Astrocyte (in vitro differentiated cells and primary cell): ENCODE data around the gene MDH1. TPM values are rescaled to one million over a fixed set of nuclear protein-coding genes. Genes with fewer than 3 reads are reported as not detected.

ENCODE experiments used
- DNase-seq: peaks from one replicate; pipeline ENCODE4 v3.0.0-alpha.2; 2010; ENCODE audit warnings: low read depth
- FAIRE-seq: peaks from 2 replicates; lab custom pipeline; 2011; peaks lifted over from hg19 to GRCh38; lab: Jason Lieb, UNC
- H2AFZ ChIP-seq: 2 replicates; pipeline ENCODE4 v1.6.0; 2012; ENCODE audit warnings: low read depth, low read length, inconsistent platforms
- H3K27ac ChIP-seq: 2 replicates; pipeline ENCODE4 v1.5.1; 2011; ENCODE audit warnings: low read depth, low read length, inconsistent platforms
- H3K27me3 ChIP-seq: 2 replicates; pipeline ENCODE4 v1.6.0; 2011; ENCODE audit warnings: low read length, inconsistent platforms; ENCODE audit not compliant: insufficient read depth
- H3K36me3 ChIP-seq: 2 replicates; pipeline ENCODE4 v1.5.1; 2011; ENCODE audit warnings: low read length, inconsistent platforms; ENCODE audit not compliant: insufficient read depth
- H3K4me1 ChIP-seq: 2 replicates; pipeline ENCODE4 v1.5.1; 2011; ENCODE audit warnings: low read length, inconsistent platforms; ENCODE audit not compliant: insufficient read depth
- H3K4me2 ChIP-seq: 2 replicates; pipeline ENCODE4 v1.6.0; 2012; ENCODE audit warnings: low read length, inconsistent platforms
- H3K4me3 ChIP-seq: 2 replicates; pipeline ENCODE4 v1.5.1; 2011; ENCODE audit warnings: low read depth, mild to moderate bottlenecking, low read length, inconsistent platforms; ENCODE audit not compliant: insufficient read depth
- H3K79me2 ChIP-seq: 2 replicates; pipeline ENCODE4 v1.6.0; 2012; ENCODE audit warnings: mild to moderate bottlenecking, low read length, inconsistent platforms; ENCODE audit not compliant: insufficient read depth
- H3K9ac ChIP-seq: 2 replicates; pipeline ENCODE4 v1.6.0; 2012; ENCODE audit warnings: mild to moderate bottlenecking, low read length, inconsistent platforms
- H3K9me3 ChIP-seq: 2 replicates; pipeline ENCODE4 v1.5.1; 2012; ENCODE audit warnings: low read depth, mild to moderate bottlenecking, low read length, inconsistent platforms; ENCODE audit not compliant: insufficient read depth
- H4K20me1 ChIP-seq: 2 replicates; pipeline ENCODE4 v1.6.0; 2012; ENCODE audit warnings: low read length, inconsistent platforms; ENCODE audit not compliant: insufficient read depth
- H3K27ac Mint-ChIP-seq: one replicate; pipeline ENCODE4 v1.8.0; 2021; ENCODE audit warnings: mild to moderate bottlenecking, mixed read lengths; ENCODE audit not compliant: unreplicated experiment
- H3K27me3 Mint-ChIP-seq: one replicate; pipeline ENCODE4 v1.8.0; 2021; ENCODE audit warnings: low read depth, mixed read lengths; ENCODE audit not compliant: unreplicated experiment
- H3K36me3 Mint-ChIP-seq: one replicate; pipeline ENCODE4 v1.8.0; 2021; ENCODE audit warnings: low read depth, mixed read lengths; ENCODE audit not compliant: unreplicated experiment
- H3K4me1 Mint-ChIP-seq: one replicate; pipeline ENCODE4 v1.8.0; 2021; ENCODE audit warnings: low read depth, mixed read lengths; ENCODE audit not compliant: unreplicated experiment
- H3K4me3 Mint-ChIP-seq: one replicate; pipeline ENCODE4 v1.8.0; 2021; ENCODE audit warnings: mild to moderate bottlenecking, moderate library complexity, mixed read lengths; ENCODE audit not compliant: unreplicated experiment
- H3K9me3 Mint-ChIP-seq: one replicate; pipeline ENCODE4 v1.8.0; 2021; ENCODE audit warnings: mild to moderate bottlenecking, mixed read lengths; ENCODE audit not compliant: unreplicated experiment
- EZH2 ChIP-seq: IDR thresholded peaks from 2 replicates; pipeline ENCODE4 v1.6.1; 2012; ENCODE audit warnings: mild to moderate bottlenecking, low read length, inconsistent platforms; ENCODE audit not compliant: insufficient read depth
- total RNA-seq: library from RNA; stranded (reverse); gene quantifications from 2 replicates; pipeline ENCODE4 v1.2.1, GENCODE V29; 2021
- TF ChIP-seq, protein P1 (sequence below): IDR thresholded peaks from 2 replicates; pipeline ENCODE4 v1.5.1; 2011; ENCODE audit warnings: low read depth, mild to moderate bottlenecking, inconsistent platforms, low read length, moderate library complexity; ENCODE audit not compliant: insufficient read depth

Gene MDH1
- total RNA-seq, 1 donor from 2014 or later, result 175 TPM

DNA sequence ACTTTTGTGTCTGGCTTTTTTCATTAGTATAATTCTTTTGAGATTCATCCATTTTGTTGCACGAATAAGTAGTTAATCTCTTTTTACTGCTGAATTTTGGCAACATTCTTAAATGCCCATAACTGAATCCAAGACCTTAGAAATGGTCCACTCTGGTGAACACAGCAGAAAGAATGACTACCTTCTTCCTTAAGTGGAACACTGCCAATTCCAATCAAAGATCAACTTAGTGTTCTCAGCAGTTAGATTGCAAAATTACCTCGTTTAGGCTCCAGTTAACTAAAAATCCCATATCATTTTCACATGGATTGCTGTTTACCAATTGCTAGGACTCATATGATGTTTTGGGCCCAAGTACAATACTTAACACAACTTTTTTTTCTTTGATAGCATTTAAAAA, 59.9 kb downstream of the MDH1 start:
- Histone ChIP-seq H3K27me3 (no peaks in the 10 kb centered on the region), H3K9ac (no peak overlapping the region), H3K36me3 (no peaks in the 10 kb centered on the region), H3K9me3 (no peaks in the 10 kb centered on the region), H3K4me2 (no peak overlapping the region), H3K4me1 (no peaks in the 10 kb centered on the region), H3K79me2 (no peaks in the 10 kb centered on the region), H3K27ac (no peak overlapping the region), H4K20me1 (no peaks in the 10 kb centered on the region), H3K4me3 (no peak overlapping the region), H2AFZ (no peak overlapping the region)
- peaks cover 5% of the 10 kb centered on the region for H3K36me3 Mint-ChIP-seq
- TF ChIP-seq EZH2, result no peak
- TF ChIP-seq, protein P1, sequence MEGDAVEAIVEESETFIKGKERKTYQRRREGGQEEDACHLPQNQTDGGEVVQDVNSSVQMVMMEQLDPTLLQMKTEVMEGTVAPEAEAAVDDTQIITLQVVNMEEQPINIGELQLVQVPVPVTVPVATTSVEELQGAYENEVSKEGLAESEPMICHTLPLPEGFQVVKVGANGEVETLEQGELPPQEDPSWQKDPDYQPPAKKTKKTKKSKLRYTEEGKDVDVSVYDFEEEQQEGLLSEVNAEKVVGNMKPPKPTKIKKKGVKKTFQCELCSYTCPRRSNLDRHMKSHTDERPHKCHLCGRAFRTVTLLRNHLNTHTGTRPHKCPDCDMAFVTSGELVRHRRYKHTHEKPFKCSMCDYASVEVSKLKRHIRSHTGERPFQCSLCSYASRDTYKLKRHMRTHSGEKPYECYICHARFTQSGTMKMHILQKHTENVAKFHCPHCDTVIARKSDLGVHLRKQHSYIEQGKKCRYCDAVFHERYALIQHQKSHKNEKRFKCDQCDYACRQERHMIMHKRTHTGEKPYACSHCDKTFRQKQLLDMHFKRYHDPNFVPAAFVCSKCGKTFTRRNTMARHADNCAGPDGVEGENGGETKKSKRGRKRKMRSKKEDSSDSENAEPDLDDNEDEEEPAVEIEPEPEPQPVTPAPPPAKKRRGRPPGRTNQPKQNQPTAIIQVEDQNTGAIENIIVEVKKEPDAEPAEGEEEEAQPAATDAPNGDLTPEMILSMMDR, result no peak
- H3K4me3 Mint-ChIP-seq, result no peak overlapping the region
- H3K27me3 Mint-ChIP-seq, result no peaks in the 10 kb centered on the region
- peaks cover 6% of the 10 kb centered on the region for H3K9me3 Mint-ChIP-seq
- FAIRE-seq, result no peak
- no peak overlapping the region for H3K27ac Mint-ChIP-seq
- no peak for DNase-seq
- peaks cover 1% of the 10 kb centered on the region for H3K4me1 Mint-ChIP-seq

DNA sequence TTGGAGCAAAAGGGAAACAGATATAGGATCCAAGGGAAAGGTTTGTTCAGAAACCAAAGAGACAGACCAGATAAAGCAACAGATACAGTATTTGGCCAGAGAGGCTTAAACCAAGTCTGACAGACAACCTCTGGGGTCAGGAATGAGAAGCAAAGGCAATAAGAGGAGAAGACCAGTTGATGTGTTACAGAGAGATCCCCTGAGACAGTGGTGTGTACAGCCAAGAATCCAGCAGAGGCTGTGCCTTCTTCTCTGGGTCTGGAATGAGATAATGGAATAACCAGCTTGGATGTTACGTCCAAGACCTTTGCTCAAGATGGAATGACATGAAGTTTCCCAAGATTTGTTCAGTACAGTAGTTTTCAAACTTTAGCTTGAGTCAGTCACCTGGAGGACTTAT, 61.1 kb downstream of the MDH1 start:
- Histone ChIP-seq H2AFZ (no peak overlapping the region), H3K4me2 (no peak overlapping the region), H3K4me1 (no peaks in the 10 kb centered on the region), H3K27me3 (no peaks in the 10 kb centered on the region), H3K9me3 (no peaks in the 10 kb centered on the region), H3K36me3 (no peaks in the 10 kb centered on the region), H3K79me2 (no peaks in the 10 kb centered on the region), H4K20me1 (no peaks in the 10 kb centered on the region), H3K9ac (no peak overlapping the region), H3K27ac (no peak overlapping the region), H3K4me3 (no peak overlapping the region)
- H3K27me3 Mint-ChIP-seq, result no peaks in the 10 kb centered on the region
- no peak for FAIRE-seq
- H3K27ac Mint-ChIP-seq, result no peak overlapping the region
- peaks cover 1% of the 10 kb centered on the region for H3K4me1 Mint-ChIP-seq
- no peak overlapping the region for H3K4me3 Mint-ChIP-seq
- H3K36me3 Mint-ChIP-seq, result peaks cover 5% of the 10 kb centered on the region
- peaks cover 6% of the 10 kb centered on the region for H3K9me3 Mint-ChIP-seq
- no peak for DNase-seq
- TF ChIP-seq EZH2, result no peak
- TF ChIP-seq, protein P1, result no peak

DNA sequence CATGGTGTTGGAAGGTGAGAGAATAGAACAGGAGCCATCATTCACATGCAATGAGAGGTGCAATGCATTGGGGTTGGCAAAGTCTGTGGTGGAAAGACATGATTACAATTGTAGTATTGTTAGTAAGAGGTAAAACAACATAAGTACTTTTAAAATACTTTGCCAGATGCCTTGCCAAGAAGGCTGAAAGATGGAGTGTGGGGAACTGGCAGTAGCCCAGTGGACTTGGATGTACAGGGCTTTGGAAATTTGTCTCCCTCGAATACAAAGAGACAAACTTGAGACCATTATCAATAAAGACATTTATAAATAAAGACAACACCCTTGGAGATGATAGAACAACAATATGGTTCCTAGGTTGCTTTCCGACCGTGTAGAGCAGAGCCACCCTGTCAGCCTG, 62.0 kb downstream of the MDH1 start:
- no peaks in the 10 kb centered on the region for H3K36me3 ChIP-seq
- no peak for FAIRE-seq
- H3K79me2 ChIP-seq, result no peaks in the 10 kb centered on the region
- no peaks in the 10 kb centered on the region for H3K9me3 ChIP-seq
- Mint-ChIP-seq H3K27me3 (no peaks in the 10 kb centered on the region), H3K4me1 (peaks cover 4% of the 10 kb centered on the region), H3K27ac (no peak overlapping the region), H3K9me3 (peaks cover 6% of the 10 kb centered on the region), H3K4me3 (no peak overlapping the region), H3K36me3 (peaks cover 5% of the 10 kb centered on the region)
- TF ChIP-seq, protein P1, result no peak
- no peak for TF ChIP-seq EZH2
- H3K4me2 ChIP-seq, result no peak overlapping the region
- no peak for DNase-seq
- H3K27ac ChIP-seq, result no peak overlapping the region
- H4K20me1 ChIP-seq, result no peaks in the 10 kb centered on the region
- H3K4me3 ChIP-seq, result no peak overlapping the region
- H3K9ac ChIP-seq, result no peak overlapping the region
- H2AFZ ChIP-seq, result no peak overlapping the region
- H3K27me3 ChIP-seq, result no peaks in the 10 kb centered on the region
- no peaks in the 10 kb centered on the region for H3K4me1 ChIP-seq
